Vagina (tissue), 2 donors: ENCODE data around the gene IRS2. TPM values are rescaled to one million over a fixed set of nuclear protein-coding genes. Genes with fewer than 3 reads are reported as not detected.

ENCODE experiments used
- DNase-seq, 2 donors: peaks; one replicate each; pipeline ENCODE4 v3.0.0-alpha.2; 2017; ENCODE audit errors: extremely low spot score in 2 of 2
- H3K27ac ChIP-seq: fragments of 200-600 bp; sonication (generic); one replicate; pipeline ENCODE4 v1.5.1; 2019
- H3K27me3 ChIP-seq: fragments of 200-600 bp; sonication (generic); one replicate; pipeline ENCODE4 v1.5.1; 2019
- H3K36me3 ChIP-seq, 2 donors: fragments of 200-600 bp; sonication (generic); one replicate each; pipeline ENCODE4 v1.5.1; 2017 to 2019
- H3K4me1 ChIP-seq: fragments of 200-600 bp; sonication (generic); one replicate; pipeline ENCODE4 v1.5.1; 2019
- H3K4me3 ChIP-seq, 2 donors: fragments of 200-600 bp; sonication (generic); 1 replicate in 1 of 2; 2 replicates in 1 of 2; pipeline ENCODE4 v1.5.1; 2016 to 2019
- H3K9me3 ChIP-seq: fragments of 200-600 bp; sonication (generic); one replicate; pipeline ENCODE4 v1.5.1; 2019
- POLR2A ChIP-seq, 2 donors: fragments of 450-650 bp; IDR thresholded peaks; one replicate each; pipeline ENCODE4 v1.6.1; 2017; ENCODE audit warnings: antibody characterized with exemption in 2 of 2, mild to moderate bottlenecking in 2 of 2, moderate library complexity in 2 of 2
- POLR2AphosphoS5 ChIP-seq, 2 donors: sonication (generic); formaldehyde crosslinking; IDR thresholded peaks; one replicate each; pipeline ENCODE4 v1.9.0; 2017; ENCODE audit warnings: antibody characterized with exemption in 2 of 2, mild to moderate bottlenecking in 2 of 2, low read depth in 1 of 2; ENCODE audit not compliant: insufficient read depth in 1 of 2
- intact Hi-C: fragments of 100-400 bp; cut with DNase I; formaldehyde crosslinking; loops from one replicate; pipeline ENCODE4 v1.15.1; 2023
- total RNA-seq: library from RNA; depleted of rRNA; stranded (reverse); fragments of >200 nt; gene quantifications from one replicate; pipeline ENCODE4 v1.2.3, GENCODE V29; 2016
- TF ChIP-seq, protein P1 (sequence below), 3 experiments: fragments of 450-650 bp in 2 of 3; fragments of 200-600 bp in 1 of 3; sonication (generic) in 1 of 3; IDR thresholded peaks; one replicate each; pipeline ENCODE4 v1.5.1; 2017 to 2019; ENCODE audit warnings: antibody characterized with exemption in 3 of 3, mild to moderate bottlenecking in 2 of 3, moderate library complexity in 2 of 3

Gene IRS2
- total RNA-seq, 1 donor from 2014 or later, result 25.0 TPM

DNA sequence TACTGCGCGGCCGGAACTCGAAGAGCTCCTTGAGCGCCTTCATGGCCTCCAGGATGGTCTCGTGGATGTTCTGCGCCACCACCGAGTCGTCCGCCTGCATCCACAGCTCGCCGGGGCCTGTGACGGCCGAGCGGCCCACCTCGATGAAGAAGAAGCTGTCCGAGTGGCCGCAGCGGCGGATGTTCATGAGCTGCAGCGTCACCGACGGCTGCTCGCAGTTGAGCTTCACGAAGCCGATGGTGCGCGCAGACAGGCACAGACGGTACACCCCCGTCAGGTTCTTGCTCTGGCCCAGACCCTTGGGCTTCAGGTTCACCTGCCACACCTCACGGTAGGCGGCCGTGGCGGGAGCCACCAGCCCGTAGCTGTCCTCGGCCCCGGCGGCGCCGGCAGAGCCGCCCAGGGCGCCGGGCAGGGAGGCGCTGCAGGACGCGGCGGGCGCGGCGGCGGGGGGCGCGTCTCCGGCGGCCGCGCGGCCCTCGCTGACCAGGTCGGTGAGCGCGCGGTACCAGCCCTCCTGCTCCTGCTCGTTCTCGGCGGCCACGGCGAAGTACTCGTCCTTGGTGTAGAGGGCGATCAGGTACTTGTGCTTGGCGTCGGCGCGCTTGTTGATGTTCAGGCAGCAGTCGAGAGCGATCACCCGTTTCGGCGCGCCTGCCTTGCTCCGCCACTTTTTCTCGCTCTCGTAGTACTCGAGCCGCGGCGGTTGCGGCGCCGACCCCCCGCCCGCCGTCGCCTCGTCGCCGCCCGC is 1.1 kb downstream of the IRS2 start:
- no peak for DNase-seq
- Histone ChIP-seq H3K9me3 (no peaks in the 10 kb centered on the region), H3K4me1 (peaks cover 31% of the 10 kb centered on the region), H3K27me3 (no peaks in the 10 kb centered on the region), H3K27ac (peak overlapping the region; percentile 92), H3K36me3 (peaks cover 0 to 21% of the 10 kb centered on the region in 2 donors), H3K4me3 (peak overlapping the region; percentile 74 to 84)
- intact Hi-C loops, result loop anchor here (10.0 kb wide), 2 partner anchors 319 to 831 kb away; no protein-coding TSS in a partner anchor
- TF ChIP-seq POLR2AphosphoS5 (IDR thresholded peaks at IDR 0.05; ENCODE audit: insufficient read depth in 1 of 2, low read depth in 1 of 2) (peak in 1 of 2 donors; percentile 41), POLR2A (IDR thresholded peaks at IDR 0.05) (no peak)
- TF ChIP-seq, protein P1, sequence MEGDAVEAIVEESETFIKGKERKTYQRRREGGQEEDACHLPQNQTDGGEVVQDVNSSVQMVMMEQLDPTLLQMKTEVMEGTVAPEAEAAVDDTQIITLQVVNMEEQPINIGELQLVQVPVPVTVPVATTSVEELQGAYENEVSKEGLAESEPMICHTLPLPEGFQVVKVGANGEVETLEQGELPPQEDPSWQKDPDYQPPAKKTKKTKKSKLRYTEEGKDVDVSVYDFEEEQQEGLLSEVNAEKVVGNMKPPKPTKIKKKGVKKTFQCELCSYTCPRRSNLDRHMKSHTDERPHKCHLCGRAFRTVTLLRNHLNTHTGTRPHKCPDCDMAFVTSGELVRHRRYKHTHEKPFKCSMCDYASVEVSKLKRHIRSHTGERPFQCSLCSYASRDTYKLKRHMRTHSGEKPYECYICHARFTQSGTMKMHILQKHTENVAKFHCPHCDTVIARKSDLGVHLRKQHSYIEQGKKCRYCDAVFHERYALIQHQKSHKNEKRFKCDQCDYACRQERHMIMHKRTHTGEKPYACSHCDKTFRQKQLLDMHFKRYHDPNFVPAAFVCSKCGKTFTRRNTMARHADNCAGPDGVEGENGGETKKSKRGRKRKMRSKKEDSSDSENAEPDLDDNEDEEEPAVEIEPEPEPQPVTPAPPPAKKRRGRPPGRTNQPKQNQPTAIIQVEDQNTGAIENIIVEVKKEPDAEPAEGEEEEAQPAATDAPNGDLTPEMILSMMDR (IDR thresholded peaks at IDR 0.05), result no peak

DNA sequence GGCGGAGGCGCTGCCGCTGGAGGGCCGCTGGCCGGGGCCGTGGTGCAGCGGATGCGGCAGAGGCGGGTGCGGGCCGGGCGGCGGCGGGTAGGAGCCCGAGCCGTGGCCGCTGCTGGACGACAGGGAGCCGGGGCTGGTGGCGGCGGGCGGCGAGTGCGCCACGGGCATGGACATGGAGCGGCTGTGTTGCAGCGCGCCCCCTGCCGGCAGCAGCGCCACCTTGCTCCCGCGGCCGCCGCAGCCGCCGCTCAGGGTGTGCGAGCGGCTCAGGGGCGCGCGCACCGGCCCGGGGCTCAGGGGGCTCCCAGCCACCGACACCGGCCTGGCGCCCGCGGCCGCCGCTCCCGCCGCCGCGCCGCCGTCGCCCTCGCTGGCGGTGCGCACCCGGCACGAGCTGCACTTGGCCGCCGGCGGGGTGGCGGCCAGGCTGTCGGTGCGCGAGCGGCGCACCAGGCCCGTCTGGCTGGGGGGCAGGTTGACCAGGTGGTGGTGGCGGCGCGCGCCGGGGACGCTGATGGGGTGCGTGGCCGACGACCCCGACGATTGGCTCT is 1.7 kb downstream of the IRS2 start:
- H3K4me3 ChIP-seq, result peak overlapping the region; percentile 74 to 84
- H3K27ac ChIP-seq, result peak overlapping the region; percentile 92
- peaks cover 0 to 21% of the 10 kb centered on the region in 2 donors for H3K36me3 ChIP-seq
- H3K27me3 ChIP-seq, result no peaks in the 10 kb centered on the region
- DNase-seq, result no peak
- no peaks in the 10 kb centered on the region for H3K9me3 ChIP-seq
- peaks cover 38% of the 10 kb centered on the region for H3K4me1 ChIP-seq
- intact Hi-C loops, result loop anchor here (5.0 to 10.0 kb wide), 3 partner anchors 320 to 830 kb away; no protein-coding TSS in a partner anchor
- TF ChIP-seq POLR2AphosphoS5 (IDR thresholded peaks at IDR 0.05; ENCODE audit: insufficient read depth in 1 of 2, low read depth in 1 of 2), result no peak
- TF ChIP-seq POLR2A (IDR thresholded peaks at IDR 0.05), result no peak
- TF ChIP-seq, protein P1 (IDR thresholded peaks at IDR 0.05), result peak in 2 of 3 experiments; percentile 4 to 32

DNA sequence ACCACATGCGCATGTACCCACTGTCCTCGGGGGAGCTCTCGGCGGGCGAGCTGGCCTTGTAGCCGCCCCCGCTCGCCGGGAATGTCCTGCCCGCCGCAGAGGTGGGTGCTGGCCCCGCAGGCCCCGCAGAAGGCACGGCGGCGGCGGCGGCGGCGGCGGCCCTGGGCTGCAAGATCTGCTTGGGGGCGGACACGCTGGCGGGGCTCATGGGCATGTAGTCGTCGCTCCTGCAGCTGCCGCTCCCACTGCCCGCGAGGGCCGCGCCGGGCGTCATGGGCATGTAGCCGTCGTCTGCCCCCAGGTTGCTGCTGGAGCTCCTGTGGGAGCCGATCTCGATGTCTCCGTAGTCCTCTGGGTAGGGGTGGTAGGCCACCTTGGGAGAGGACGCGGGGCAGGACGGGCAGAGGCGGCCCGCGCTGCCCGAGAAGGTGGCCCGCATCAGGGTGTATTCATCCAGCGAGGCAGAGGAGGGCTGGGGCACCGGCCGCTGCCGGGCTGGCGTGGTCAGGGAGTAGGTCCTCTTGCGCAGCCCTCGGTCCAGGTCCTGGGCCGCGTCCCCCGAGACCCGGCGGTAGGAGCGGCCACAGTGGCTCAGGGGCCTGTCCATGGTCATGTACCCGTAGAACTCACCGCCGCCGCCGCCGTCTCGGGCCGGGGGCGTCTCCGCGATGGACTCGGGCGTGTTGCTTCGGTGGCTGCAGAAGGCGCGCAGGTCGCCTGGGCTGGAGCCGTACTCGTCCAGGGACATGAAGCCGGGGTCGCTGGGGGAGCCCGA is 2.4 kb downstream of the IRS2 start:
- intact Hi-C loops, result loop anchor here (5.0 to 10.0 kb wide), 3 partner anchors 321 to 829 kb away; no protein-coding TSS in a partner anchor
- TF ChIP-seq POLR2A (IDR thresholded peaks at IDR 0.05), result no peak
- peak in 1 of 2 donors; percentile 21 for TF ChIP-seq POLR2AphosphoS5 (IDR thresholded peaks at IDR 0.05; ENCODE audit: insufficient read depth in 1 of 2, low read depth in 1 of 2)

DNA sequence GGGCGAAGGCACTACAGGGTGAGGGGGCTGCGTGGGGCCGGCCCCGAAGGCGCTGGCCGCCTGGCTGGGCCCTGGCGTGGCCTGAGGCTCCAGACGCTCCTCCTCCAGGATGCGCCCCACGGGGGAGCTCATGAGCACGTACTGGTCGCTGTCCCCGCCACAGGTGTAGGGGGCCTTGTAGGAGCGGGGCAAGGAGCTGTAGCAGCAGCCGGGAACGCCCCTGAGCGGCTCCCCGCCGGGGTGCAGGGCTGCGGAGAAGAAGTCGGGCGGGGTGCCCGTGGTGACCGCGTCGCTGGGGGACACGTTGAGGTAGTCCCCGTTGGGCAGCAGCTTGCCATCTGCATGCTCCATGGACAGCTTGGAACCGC is 3.0 kb downstream of the IRS2 start:
- H3K9me3 ChIP-seq, result no peaks in the 10 kb centered on the region
- TF ChIP-seq POLR2A (IDR thresholded peaks at IDR 0.05), result no peak
- H3K27me3 ChIP-seq, result no peaks in the 10 kb centered on the region
- H3K36me3 ChIP-seq, result peaks cover 0 to 21% of the 10 kb centered on the region in 2 donors
- peak overlapping the region; percentile 80 for H3K27ac ChIP-seq
- peaks cover 50% of the 10 kb centered on the region for H3K4me1 ChIP-seq
- intact Hi-C loops, result loop anchor here (5.0 to 10.0 kb wide), 3 partner anchors 321 to 829 kb away; no protein-coding TSS in a partner anchor
- H3K4me3 ChIP-seq, result peak overlapping the region; percentile 74 to 84
- DNase-seq, result no peak

More for the DNA sequence above, 2.4 kb downstream of the IRS2 start:
- H3K27me3 ChIP-seq, result no peaks in the 10 kb centered on the region
- H3K4me1 ChIP-seq, result peaks cover 44% of the 10 kb centered on the region
- H3K4me3 ChIP-seq, result peak overlapping the region; percentile 74 to 84
- H3K9me3 ChIP-seq, result no peaks in the 10 kb centered on the region
- H3K27ac ChIP-seq, result peak overlapping the region; percentile 80
- DNase-seq, result no peak
- H3K36me3 ChIP-seq, result peaks cover 0 to 21% of the 10 kb centered on the region in 2 donors

DNA sequence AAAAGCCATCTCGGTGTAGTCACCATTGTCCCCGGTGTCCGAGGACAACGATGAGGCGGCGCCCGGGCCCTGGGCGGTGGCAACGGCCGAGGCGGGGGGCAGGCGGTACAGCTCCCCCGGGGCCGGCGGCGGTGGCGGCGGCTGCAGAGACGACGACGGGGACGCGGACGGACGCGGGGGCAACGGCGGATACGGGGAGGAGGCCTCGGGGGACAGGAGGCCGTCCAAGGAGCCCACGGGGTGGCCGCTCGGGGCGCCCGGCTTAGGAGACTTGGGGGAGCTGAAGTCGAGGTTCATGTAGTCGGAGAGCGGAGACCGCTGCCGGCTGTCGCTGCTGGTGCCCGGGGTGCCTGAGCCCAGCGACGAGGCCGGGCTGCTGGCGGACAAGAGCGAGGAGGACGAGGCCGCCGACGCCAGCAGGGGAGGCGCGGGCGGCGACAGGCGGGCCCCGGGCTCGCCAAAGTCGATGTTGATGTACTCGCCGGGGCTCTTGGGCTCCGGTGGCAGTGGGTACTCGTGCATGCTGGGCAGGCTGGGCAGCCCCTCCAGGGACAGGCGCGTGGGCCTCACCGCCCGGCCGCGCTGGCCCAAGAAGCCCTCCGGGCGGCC is 3.5 kb downstream of the IRS2 start:
- peaks cover 55% of the 10 kb centered on the region for H3K4me1 ChIP-seq

More for the DNA sequence above, 3.5 kb downstream of the IRS2 start:
- intact Hi-C loops, result loop anchor here (5.0 to 10.0 kb wide), 3 partner anchors 322 to 828 kb away; no protein-coding TSS in a partner anchor
- Histone ChIP-seq H3K36me3 (peaks cover 0 to 21% of the 10 kb centered on the region in 2 donors), H3K4me3 (peak overlapping the region; percentile 74 to 84), H3K27me3 (no peaks in the 10 kb centered on the region), H3K9me3 (no peaks in the 10 kb centered on the region), H3K27ac (peak overlapping the region; percentile 55)
- no peak for DNase-seq
- TF ChIP-seq POLR2A (IDR thresholded peaks at IDR 0.05) (no peak), POLR2AphosphoS5 (IDR thresholded peaks at IDR 0.05; ENCODE audit: insufficient read depth in 1 of 2, low read depth in 1 of 2) (no peak)
- TF ChIP-seq, protein P1 (IDR thresholded peaks at IDR 0.05), result no peak
